Jurkat, Clone E6-1 (cell line): ENCODE measurements around the gene IMP3.
"Not testable (repeated sequence)": the region's sequence is repeated elsewhere in the genome, so short reads cannot be mapped to it uniquely, and the experiment has no call there.

Source experiments
- DNase-seq: peaks from one replicate; pipeline ENCODE4 v3.0.0-alpha.2; 2011; ENCODE audit warnings: low read depth, low spot score
- H3K4me3 ChIP-seq: 2 replicates; pipeline ENCODE4 v1.5.1; 2011; ENCODE audit warnings: mild to moderate bottlenecking, low read length, control low read depth, moderate library complexity

IMP3 gene

DNA sequence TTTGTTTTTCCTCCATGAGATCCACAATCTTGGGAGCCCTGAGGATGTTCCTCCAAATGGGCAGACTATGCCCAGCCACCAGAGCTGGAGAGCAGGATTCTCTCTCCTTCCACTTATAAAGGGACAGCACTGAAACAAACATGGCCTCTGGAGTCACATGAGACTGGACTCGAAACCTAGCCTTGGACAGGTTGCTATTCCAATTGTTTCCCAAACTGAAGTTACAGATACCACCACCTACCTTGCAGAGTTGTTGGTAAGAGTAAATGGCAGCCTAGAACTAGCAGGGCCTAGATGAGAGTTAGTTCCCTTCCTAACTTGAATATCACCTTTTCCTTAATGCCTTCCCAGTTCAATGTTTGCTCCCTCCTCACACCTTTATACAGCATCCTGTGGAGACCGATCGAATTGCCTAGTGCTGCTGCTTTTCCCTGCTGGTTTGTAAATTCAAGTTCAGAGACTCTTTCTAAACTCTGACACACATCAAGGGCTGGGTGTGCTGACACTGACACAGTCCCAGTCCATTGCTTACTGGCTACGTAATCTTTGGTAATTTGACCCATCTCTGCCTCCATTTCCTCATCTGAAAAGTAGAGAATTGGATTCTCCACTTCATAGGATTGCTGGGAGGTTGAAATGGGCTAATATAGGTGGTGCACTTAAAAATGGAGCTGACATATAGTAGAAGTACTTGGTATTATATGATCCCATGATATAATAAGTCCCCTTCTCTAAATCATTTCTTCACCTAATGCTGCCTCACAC, 2.6 kb downstream of the IMP3 start:
- DNase-seq: no peak
- no peak overlapping the region for H3K4me3 ChIP-seq

GRCh38 chr15:75636026-75636425, 4.0 kb downstream of the IMP3 start:
- no peak for DNase-seq
- H3K4me3 ChIP-seq: no peak overlapping the region

GRCh38 chr15:75633922-75634321, 6.1 kb downstream of the IMP3 start:
- DNase-seq: not testable (repeated sequence)

DNA sequence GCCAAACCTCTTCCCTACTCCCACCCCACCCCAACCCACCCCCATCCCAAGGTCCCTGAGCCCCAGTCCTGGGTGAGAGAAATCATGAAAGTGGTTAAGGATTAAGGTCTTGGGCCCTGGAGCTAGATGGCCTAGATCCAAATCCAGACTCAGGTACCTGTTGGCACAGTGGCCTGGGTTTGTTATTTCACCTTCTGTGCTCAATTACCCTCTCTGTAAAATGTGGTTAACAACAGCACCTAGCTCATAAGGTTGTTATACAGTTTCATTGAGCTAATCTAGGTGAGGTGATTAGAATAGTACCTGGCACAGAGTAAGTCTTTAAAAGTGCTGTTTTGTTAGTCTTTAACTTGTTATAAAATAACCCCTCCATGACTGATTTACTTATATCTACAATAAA, 8.1 kb downstream of the IMP3 start:
- DNase-seq: no peak
- no peak overlapping the region for H3K4me3 ChIP-seq

More at GRCh38 chr15:75633922-75634321, 6.1 kb downstream of the IMP3 start:
- H3K4me3 ChIP-seq: not testable (repeated sequence)

GRCh38 chr15:75625542-75626347, 14.3 kb downstream of the IMP3 start, which contains the start of gene SNUPN:
Gene SNUPN, minus strand, starts transcription at chr15:75625725. Its CDS starts 4,674 bp downstream, at chr15:75621051.
- H3K4me3 ChIP-seq: peak within 1 kb of the TSS; percentile 93

GRCh38 chr15:75622505-75622904, 17.5 kb downstream of the IMP3 start:
- no peak for DNase-seq
- H3K4me3 ChIP-seq: no peak overlapping the region

More at GRCh38 chr15:75625542-75626347, 14.3 kb downstream of the IMP3 start, which contains the start of gene SNUPN:
- DNase-seq: peak; percentile 95

GRCh38 chr15:75620841-75621391, 19.1 kb downstream of the IMP3 start:
- DNase-seq: no peak
- no peak overlapping the region for H3K4me3 ChIP-seq

- no peak for DNase-seq
- no peak overlapping the region for H3K4me3 ChIP-seq
Observed at GRCh38 chr15:75620058-75620820, 19.8 kb downstream of the IMP3 start.

- H3K4me3 ChIP-seq: no peak overlapping the region
- DNase-seq: no peak
Observed at GRCh38 chr15:75616766-75617165, 23.3 kb downstream of the IMP3 start.

- H3K4me3 ChIP-seq: peak overlapping the region; percentile 37
- DNase-seq: peak; percentile 89
Observed at GRCh38 chr15:75606711-75607699, 33.0 kb downstream of the IMP3 start.

DNA sequence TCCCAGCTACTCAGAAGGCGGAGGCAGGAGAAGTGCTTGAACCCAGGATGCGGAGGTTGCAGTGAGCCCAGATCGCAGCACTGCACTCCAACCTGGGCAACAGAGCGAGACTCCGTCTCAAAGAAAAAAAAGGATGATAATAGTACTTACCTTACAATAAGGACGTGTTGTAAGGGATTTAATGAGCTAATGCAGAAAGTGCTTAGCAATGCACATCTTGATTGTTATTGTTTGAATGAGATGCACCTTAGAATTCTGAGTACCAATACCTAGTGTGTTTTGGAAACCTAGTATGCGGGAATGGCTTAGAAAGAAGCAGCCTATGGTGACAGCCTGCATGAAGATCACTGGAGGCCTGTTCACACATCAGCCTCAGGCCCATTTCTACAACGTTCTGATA, 34.0 kb downstream of the IMP3 start:
- no peak for DNase-seq
- peak overlapping the region; percentile 37 for H3K4me3 ChIP-seq

GRCh38 chr15:75599401-75599800, 40.6 kb downstream of the IMP3 start:
- H3K4me3 ChIP-seq: no peak overlapping the region
- DNase-seq: no peak

- H3K4me3 ChIP-seq: no peak overlapping the region
- DNase-seq: no peak
Observed at GRCh38 chr15:75598361-75598760, 41.7 kb downstream of the IMP3 start.

DNA sequence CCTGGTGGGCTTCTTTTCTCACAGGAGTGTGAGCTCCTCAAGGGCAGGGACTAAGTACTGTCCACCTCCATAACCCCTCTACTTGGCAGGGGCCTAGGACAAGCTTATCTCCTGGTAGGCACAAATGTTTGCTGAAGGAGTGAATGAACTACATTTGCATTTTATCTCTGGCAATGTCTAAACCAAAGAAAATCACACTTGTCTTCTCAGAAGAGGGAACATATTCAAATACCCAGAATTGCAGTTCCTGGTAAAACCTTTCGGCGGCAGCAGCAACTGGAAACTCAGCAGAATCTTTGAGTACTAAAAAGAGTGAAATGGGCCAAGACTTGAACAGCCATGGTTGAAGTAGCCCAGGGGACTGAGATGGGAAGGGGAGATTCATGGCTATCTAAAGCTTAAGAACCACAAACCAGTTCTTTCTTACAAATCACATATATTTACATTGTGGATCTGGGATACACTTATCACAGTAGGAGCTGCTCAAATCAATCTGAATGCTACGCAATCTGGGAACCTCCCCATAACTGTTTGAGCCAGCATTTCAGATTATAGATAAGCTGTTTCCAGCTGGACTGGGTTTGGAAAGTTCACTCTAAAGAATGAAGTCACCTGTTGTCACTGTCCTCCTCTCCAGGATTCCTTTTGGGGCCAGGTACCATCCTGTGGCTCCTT, 42.2 kb downstream of the IMP3 start:
- H3K4me3 ChIP-seq: no peak overlapping the region
- DNase-seq: no peak

- no peak for DNase-seq
- H3K4me3 ChIP-seq: no peak overlapping the region
Observed at GRCh38 chr15:75596703-75597345, 43.2 kb downstream of the IMP3 start.

DNA sequence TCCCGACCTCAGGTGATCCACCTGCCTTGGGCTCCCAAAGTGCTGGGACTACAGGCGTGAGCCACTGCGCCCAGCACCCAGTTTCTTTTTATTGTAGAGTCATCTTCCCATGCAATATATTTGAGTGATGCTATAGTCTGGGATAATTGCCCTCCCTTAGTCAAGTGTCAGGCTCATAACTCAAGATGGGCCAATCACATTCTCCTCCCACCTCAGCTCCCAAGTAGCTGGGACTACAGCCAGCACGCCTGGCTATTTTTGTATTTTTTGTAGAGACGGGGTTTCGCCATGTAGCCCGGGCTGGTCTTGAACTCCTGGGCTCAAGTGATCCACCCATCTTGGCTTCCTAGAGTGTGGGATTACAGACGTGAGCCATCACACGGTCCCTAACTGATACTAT, 45.7 kb downstream of the IMP3 start:
- no peak for DNase-seq
- no peak overlapping the region for H3K4me3 ChIP-seq
